Measurements from ENCODE around the gene ASIC4.

The ASIC4 gene

DNA sequence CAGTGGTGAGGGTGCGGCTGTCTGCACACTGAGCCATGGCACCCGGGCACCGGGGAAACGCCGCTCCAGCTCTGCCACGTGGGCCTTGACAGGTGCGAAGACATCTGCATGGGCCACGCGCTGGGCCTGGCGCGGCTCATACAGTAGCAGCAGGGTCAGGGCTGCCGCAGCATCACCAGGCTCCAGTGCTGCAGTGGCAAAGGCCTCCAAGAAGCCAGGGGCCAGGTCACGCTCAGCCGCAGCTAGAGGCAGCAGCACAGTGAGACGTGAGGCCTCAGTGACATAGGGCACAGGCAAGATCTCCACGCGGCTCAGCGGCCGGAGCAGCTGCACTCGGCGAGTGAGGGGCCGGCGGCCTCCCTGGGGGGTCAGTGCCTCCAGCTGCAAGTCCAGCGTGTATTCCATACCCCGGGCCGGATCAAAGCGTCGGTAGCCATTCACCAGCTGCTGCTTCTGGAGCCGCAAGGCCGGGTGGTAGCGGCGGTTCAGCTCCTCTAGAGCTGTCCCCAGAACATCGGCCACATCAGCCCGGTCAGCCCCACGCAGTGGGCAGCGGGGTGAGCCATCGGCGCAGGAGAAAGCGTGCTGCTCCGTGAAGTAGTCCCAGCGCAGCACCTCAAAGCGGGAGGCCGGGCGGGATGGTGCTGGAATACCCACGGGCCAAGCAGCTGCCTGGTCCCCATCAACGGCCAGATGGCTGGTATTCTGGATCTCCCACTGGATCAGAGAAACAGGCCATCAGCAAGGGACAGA is 25.8 kb downstream of the ASIC4 start:
- no peak for DNase-seq (ENCODE audit: extremely low read depth, low read depth)
- TF ChIP-seq, protein P1, sequence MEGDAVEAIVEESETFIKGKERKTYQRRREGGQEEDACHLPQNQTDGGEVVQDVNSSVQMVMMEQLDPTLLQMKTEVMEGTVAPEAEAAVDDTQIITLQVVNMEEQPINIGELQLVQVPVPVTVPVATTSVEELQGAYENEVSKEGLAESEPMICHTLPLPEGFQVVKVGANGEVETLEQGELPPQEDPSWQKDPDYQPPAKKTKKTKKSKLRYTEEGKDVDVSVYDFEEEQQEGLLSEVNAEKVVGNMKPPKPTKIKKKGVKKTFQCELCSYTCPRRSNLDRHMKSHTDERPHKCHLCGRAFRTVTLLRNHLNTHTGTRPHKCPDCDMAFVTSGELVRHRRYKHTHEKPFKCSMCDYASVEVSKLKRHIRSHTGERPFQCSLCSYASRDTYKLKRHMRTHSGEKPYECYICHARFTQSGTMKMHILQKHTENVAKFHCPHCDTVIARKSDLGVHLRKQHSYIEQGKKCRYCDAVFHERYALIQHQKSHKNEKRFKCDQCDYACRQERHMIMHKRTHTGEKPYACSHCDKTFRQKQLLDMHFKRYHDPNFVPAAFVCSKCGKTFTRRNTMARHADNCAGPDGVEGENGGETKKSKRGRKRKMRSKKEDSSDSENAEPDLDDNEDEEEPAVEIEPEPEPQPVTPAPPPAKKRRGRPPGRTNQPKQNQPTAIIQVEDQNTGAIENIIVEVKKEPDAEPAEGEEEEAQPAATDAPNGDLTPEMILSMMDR (IDR thresholded peaks at IDR 0.05; ENCODE audit: low read depth, low read length), result no peak

DNA sequence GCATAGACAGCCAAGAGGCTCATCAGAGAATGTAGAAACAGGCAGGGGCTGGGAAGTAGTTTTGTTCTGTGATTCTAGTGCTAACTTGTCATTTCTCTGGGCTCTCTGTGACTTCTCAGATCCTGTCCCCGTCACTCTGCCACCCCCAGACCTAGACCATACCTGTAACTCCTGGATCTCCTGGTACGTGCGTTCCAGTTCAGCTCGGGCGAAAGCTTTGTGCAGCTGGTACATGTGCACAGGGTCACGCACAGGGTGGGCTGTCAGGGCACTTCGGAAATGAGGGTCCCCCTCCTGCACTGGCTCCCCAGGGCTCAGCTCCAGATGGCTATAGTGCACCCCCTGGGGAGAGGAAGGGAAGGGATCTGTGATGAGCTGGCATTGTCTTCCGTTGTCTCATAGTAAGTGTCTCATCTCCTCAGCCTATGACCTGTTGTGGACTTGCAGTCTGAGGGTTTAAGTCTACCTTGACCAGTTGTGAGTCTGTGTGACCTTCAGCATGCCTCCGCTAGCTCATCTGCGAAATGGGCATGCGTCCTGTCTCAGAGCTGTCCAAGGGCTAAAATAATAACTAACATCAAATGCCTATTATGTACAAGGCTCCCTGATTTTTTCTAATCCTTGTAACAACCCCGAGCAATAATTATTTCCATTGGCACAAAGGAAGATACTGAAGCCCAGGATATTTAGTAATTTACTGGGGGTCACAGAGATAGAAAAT is 26.7 kb downstream of the ASIC4 start:
- TF ChIP-seq, protein P1 (IDR thresholded peaks at IDR 0.05; ENCODE audit: low read depth, low read length), result no peak
- DNase-seq (ENCODE audit: extremely low read depth, low read depth), result no peak

DNA sequence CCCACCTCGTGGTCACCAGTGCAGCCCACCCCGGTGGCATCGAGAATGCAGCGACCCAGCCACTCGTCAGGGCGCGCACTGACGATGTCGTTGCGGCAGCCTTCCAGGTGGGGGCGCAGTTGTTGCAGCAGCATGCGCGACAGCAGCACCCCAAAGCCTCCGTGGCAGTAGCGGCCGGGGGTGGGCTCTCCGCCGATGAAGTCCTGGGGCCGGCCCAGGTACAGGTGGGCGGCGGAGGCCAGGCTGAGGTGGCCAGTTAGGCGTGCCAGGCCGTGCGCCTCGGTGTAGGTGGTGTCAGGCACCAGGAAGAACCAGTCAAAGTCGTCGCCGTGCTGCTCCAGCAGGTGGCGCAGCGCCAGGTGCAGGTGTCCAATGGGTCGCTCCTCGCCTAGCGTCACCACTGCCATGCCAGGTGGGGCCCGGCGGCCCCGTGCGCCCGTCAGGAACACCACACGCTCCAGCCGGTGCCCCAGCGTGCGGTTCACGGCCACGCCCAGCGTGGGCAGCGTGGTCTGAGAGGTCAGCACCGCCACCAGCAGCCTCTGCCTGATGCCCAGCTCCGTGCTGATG is 27.4 kb downstream of the ASIC4 start:
- no peak for DNase-seq (ENCODE audit: extremely low read depth, low read depth)
- TF ChIP-seq, protein P1 (IDR thresholded peaks at IDR 0.05; ENCODE audit: low read depth, low read length), result peak; percentile 63

DNA sequence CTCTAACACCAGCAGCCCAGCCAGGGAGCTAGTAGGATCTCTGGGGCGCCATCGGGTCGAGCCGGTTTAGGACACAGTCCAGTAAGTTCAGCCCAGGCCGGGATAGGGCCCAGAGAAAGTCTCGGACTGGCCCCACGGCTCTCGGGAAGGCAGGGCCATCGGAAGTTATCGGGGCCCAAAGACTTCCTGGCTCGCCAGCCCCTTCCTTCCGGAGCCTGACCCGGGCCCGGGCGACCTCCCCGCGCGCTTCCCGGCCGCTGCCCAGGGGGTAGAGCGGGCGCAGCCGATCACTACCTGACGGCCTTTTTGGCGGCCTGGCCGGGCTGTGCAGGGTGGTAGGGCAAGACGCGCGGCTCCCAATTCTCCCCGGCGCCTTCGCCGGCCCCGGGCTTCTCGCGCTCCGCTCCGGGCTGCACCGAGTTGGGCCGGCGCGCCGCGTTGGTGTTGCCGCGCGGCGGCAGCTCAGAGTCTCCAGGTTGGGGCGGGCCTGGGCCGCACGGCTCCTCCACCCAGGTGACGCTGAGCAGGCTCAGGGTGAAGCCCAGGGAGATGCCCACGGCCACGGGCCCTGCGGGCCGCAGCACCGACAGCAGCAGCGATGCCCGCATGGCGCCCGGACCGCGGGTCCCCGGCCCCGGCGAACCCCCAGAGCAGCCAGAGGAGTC is 28.8 kb downstream of the ASIC4 start:
- DNase-seq (ENCODE audit: extremely low read depth, low read depth), result no peak
- TF ChIP-seq, protein P1 (IDR thresholded peaks at IDR 0.05; ENCODE audit: low read depth, low read length), result no peak

DNA sequence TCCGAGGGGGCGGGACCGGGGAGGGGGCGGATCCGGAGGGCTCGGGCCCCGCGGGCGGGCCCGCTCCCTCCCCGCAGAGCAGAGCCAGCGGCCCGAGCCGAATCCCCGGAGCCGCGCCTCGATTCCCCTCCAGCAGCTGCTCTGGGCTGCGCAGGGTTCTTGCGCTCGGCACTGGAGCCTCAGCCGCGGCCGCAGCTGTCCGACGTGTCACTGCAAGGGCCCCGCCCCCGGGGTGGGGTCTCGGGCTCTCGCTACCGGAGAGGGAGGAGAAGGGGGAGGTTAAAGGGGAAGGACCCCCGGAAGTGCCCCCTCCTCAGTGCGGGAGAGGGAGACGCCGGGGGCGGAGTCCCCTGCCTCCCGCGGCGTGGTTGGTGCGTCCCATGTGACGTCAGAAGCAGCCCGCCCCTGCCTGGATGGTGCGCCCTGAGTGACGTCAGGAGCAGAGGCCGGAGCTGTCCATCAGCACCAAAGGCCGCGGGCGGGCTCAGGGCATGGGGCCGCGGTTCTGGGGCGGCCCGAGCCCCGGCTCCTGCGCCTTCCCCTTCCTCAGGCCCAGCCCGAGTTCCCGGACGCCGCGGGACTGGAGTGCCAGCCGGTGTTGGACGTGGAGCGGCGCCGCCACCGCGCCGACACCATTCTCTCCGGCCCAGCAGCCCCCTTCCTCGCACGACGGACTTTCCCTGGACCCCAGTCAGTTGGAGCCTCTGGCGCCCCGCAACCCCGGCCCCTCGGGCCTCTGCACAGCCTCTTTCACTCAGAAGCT is 29.5 kb downstream of the ASIC4 start, which contains the start of the genes CHPF and TMEM198:
Gene CHPF, minus strand, starts transcription at position 214 of the 763 bp plus-strand sequence. CDS start 271 bp downstream, outside the sequence.
Gene TMEM198, plus strand, starts transcription at position 433 of the 763 bp plus-strand sequence. CDS start 700 bp downstream, outside the sequence.
- TF ChIP-seq, protein P1 (IDR thresholded peaks at IDR 0.05; ENCODE audit: low read depth, low read length), result no peak
- peak; percentile 95 for DNase-seq (ENCODE audit: extremely low read depth, low read depth)

DNA sequence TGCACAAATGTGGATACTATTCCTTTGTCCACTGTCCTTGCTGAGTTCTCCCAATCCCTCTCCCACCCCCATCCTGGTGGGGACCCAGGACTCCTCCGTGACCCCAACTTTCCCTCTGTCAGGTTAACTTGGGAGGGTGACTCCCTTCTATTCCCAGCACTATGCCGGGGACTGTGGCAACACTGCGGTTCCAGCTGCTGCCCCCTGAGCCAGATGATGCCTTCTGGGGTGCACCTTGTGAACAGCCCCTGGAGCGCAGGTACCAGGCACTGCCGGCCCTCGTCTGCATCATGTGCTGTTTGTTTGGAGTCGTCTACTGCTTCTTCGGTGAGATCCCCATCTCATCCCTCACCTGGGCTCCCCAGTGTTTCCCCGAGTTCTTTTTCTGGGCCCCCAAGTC is 30.3 kb downstream of the ASIC4 start:
- no peak for DNase-seq (ENCODE audit: extremely low read depth, low read depth)
- TF ChIP-seq, protein P1 (IDR thresholded peaks at IDR 0.05; ENCODE audit: low read depth, low read length), result no peak

All from AG09319 (cell line).